PC-3 (cell line): ENCODE results near the gene CCDC174. TPM values are rescaled to one million over a fixed set of nuclear protein-coding genes. Genes with fewer than 3 reads are reported as not detected.

Source experiments
- ATAC-seq: fragments of 200-7000 bp; cut with Tn5 transposase; 2 replicates; pipeline ENCODE4 v1.9.1; 2020; ENCODE audit warnings: mild to moderate bottlenecking, moderate library complexity
- BruUV-seq: library from RNA; stranded (reverse); fragments of 400-500 nt; replicated peaks from 2 replicates; lab custom pipeline; 2021; lab: Mats Ljungman, UMichigan
- CTCF ChIA-PET: fragments of 300-600 bp; sonication (Branson Sonifier 250); formaldehyde crosslinking; loops from one replicate; lab custom pipeline; 2022; ENCODE audit warnings: antibody characterized with exemption; lab: Charles Lee
- POLR2A ChIA-PET: fragments of 300-600 bp; sonication (Branson Sonifier 250); formaldehyde crosslinking; loops from one replicate; lab custom pipeline; 2022; ENCODE audit warnings: antibody characterized with exemption; ENCODE audit not compliant: unreplicated experiment; lab: Charles Lee
- DNase-seq: peaks from one replicate; pipeline ENCODE4 v3.0.0-alpha.2; 2015
- H2AFZ ChIP-seq: fragments of 300-600 bp; sonication (generic); 2 replicates; pipeline ENCODE4 v1.6.0; 2016; ENCODE audit warnings: antibody characterized with exemption, low read length
- H3F3A ChIP-seq: fragments of 300-600 bp; sonication (generic); one replicate; pipeline ENCODE4 v1.6.0; 2017; ENCODE audit warnings: antibody characterized with exemption, low read length, control low read depth, mild to moderate bottlenecking; ENCODE audit not compliant: unreplicated experiment
- H3K27ac ChIP-seq: fragments of 300-600 bp; sonication (generic); 2 replicates; pipeline ENCODE4 v1.5.1; 2016; ENCODE audit warnings: mild to moderate bottlenecking, low read length
- H3K27me3 ChIP-seq: fragments of 300-600 bp; sonication (generic); 2 replicates; pipeline ENCODE4 v1.6.1; 2016; ENCODE audit warnings: low read length, mixed read lengths
- H3K36me3 ChIP-seq: fragments of 300-600 bp; sonication (generic); 2 replicates; pipeline ENCODE4 v1.6.1; 2016; ENCODE audit warnings: low read depth, mixed run types, low read length, mixed read lengths
- H3K4me1 ChIP-seq: fragments of 300-600 bp; sonication (generic); 2 replicates; pipeline ENCODE4 v1.5.1; 2016; ENCODE audit warnings: low read length; ENCODE audit not compliant: insufficient read depth
- H3K4me2 ChIP-seq: fragments of 300-600 bp; sonication (generic); 2 replicates; pipeline ENCODE4 v1.6.0; 2016; ENCODE audit warnings: low read length
- H3K4me3 ChIP-seq: fragments of 300-600 bp; sonication (generic); 2 replicates; pipeline ENCODE4 v1.5.1; 2016; ENCODE audit warnings: mild to moderate bottlenecking, low read length, mixed read lengths
- H3K79me2 ChIP-seq: fragments of 300-600 bp; sonication (generic); 2 replicates; pipeline ENCODE4 v1.6.1; 2017; ENCODE audit warnings: low read length, mixed read lengths
- H3K9ac ChIP-seq: fragments of 300-600 bp; sonication (generic); 2 replicates; pipeline ENCODE4 v1.6.0; 2016; ENCODE audit warnings: mild to moderate bottlenecking, low read length
- H3K9me2 ChIP-seq: fragments of 300-600 bp; sonication (generic); replicated peaks from 2 replicates; pipeline ENCODE4 v1.6.1; 2016; ENCODE audit warnings: mixed run types, low read length, mixed read lengths
- H3K9me3 ChIP-seq: fragments of 300-600 bp; sonication (generic); 2 replicates; pipeline ENCODE4 v1.6.1; 2016; ENCODE audit warnings: low read length, mixed read lengths
- H4K20me1 ChIP-seq: fragments of 300-600 bp; sonication (generic); 2 replicates; pipeline ENCODE4 v1.6.1; 2016; ENCODE audit warnings: low read length, mixed read lengths
- EZH2 ChIP-seq: fragments of 300-600 bp; sonication (generic); IDR thresholded peaks from one replicate; pipeline ENCODE4 v1.6.1; 2017; ENCODE audit warnings: antibody characterized with exemption, mild to moderate bottlenecking, low read length; ENCODE audit not compliant: unreplicated experiment
- EZH2phosphoT487 ChIP-seq: fragments of 300-600 bp; sonication (generic); IDR thresholded peaks from 2 replicates; pipeline ENCODE4 v1.6.1; 2018; ENCODE audit warnings: mild to moderate bottlenecking, antibody characterized with exemption, low read length, borderline replicate concordance
- intact Hi-C: fragments of 100-400 bp; cut with micrococcal nuclease; formaldehyde crosslinking; loops from 2 replicates; pipeline ENCODE4 v1.9.0; 2023
- total RNA-seq: library from RNA; depleted of rRNA; stranded (reverse); fragments of >200 nt; gene quantifications from 2 replicates; pipeline ENCODE4 v1.2.3, GENCODE V29; 2014
- TF ChIP-seq, protein P1 (sequence below): fragments of 300-600 bp; sonication (generic); conservative IDR thresholded peaks from 2 replicates; pipeline ENCODE4 v1.5.1; 2017; ENCODE audit warnings: antibody characterized with exemption, low read depth, mild to moderate bottlenecking, low read length

The CCDC174 gene
- total RNA-seq, 1 experiment from 2014 or later = 8.2 TPM

DNA sequence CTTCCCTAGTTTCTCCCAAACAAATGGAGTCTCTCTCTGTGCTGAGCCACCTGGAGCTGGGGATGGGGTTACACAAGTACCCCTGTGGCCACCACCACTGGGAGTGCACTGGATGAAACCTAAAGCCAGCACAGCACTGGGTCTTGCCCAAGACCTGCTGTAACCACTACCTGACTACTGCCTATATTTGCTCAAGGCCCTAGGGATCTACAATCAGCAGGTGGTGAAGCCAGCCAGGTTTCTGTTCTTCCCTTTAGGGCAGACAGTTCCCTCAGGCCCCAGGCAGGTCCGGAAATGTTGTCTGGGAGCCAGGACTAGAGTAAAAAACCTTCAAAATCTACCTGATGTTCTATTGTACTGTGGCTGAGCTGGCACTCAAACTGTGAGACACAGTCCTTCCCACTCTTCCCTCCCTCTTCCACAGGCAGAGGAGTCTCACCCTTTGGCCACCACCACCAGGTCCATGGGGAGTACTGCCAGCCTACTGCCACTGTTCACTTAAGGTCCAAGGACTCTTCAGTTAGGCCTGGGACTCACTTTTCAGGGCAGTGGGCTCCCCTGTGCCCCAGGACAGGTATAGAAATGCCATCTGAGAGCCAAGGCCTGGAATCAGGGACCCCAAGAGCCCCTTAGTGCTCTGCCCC, 47.2 kb downstream of the CCDC174 start:
- TF ChIP-seq EZH2phosphoT487 (no peak), EZH2 (no peak)
- TF ChIP-seq, protein P1, sequence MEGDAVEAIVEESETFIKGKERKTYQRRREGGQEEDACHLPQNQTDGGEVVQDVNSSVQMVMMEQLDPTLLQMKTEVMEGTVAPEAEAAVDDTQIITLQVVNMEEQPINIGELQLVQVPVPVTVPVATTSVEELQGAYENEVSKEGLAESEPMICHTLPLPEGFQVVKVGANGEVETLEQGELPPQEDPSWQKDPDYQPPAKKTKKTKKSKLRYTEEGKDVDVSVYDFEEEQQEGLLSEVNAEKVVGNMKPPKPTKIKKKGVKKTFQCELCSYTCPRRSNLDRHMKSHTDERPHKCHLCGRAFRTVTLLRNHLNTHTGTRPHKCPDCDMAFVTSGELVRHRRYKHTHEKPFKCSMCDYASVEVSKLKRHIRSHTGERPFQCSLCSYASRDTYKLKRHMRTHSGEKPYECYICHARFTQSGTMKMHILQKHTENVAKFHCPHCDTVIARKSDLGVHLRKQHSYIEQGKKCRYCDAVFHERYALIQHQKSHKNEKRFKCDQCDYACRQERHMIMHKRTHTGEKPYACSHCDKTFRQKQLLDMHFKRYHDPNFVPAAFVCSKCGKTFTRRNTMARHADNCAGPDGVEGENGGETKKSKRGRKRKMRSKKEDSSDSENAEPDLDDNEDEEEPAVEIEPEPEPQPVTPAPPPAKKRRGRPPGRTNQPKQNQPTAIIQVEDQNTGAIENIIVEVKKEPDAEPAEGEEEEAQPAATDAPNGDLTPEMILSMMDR = no peak
- Histone ChIP-seq H3K27ac (no peak overlapping the region), H3K9me2 (no peaks in the 10 kb centered on the region), H3K9ac (no peak overlapping the region), H3K9me3 (no peaks in the 10 kb centered on the region), H4K20me1 (no peaks in the 10 kb centered on the region), H3K36me3 (no peaks in the 10 kb centered on the region), H3F3A (no peaks in the 10 kb centered on the region), H3K79me2 (no peaks in the 10 kb centered on the region), H3K27me3 (no peaks in the 10 kb centered on the region), H2AFZ (no peak overlapping the region), H3K4me3 (no peak overlapping the region), H3K4me1 (no peaks in the 10 kb centered on the region), H3K4me2 (no peak overlapping the region)
- CTCF ChIA-PET = no interaction called here
- no peak for DNase-seq
- POLR2A ChIA-PET = no interaction called here
- BruUV-seq = no TSS peak
- ATAC-seq = no peak
- intact Hi-C loops = no loop called here

DNA sequence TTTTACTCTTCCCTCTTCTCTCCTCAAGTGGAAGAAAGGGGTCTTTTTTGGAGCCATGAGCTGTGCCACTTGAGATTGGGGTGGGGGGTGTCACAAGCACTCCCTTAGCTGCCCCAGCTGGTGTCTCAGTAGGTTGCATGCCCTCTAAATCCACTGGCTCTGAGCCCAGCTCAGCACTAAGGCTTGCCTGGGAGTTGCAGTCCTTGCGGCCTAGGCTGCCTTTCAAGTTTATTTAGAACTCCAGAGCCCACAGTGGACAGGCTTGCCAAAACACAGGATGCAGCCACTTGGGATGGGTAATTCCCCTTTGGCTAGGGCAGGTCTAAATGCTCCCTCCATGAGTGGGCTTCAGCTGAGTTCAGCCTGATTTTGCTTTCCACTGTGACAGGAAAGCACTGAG, 48.1 kb downstream of the CCDC174 start:
- Histone ChIP-seq H3K27me3 (no peaks in the 10 kb centered on the region), H3K4me1 (no peaks in the 10 kb centered on the region), H3K36me3 (no peaks in the 10 kb centered on the region), H3K4me3 (no peak overlapping the region), H3K27ac (no peak overlapping the region), H3K9me2 (no peaks in the 10 kb centered on the region), H3K9ac (no peak overlapping the region), H3K79me2 (no peaks in the 10 kb centered on the region), H3K9me3 (no peaks in the 10 kb centered on the region), H4K20me1 (no peaks in the 10 kb centered on the region), H3K4me2 (no peak overlapping the region), H3F3A (no peaks in the 10 kb centered on the region), H2AFZ (no peak overlapping the region)
- ATAC-seq (no peak), DNase-seq (no peak)
- no TSS peak for BruUV-seq
- intact Hi-C loops = no loop called here
- TF ChIP-seq, protein P1 = no peak
- TF ChIP-seq EZH2 (no peak), EZH2phosphoT487 (no peak)
- ChIA-PET CTCF (no interaction called here), POLR2A (no interaction called here)

DNA sequence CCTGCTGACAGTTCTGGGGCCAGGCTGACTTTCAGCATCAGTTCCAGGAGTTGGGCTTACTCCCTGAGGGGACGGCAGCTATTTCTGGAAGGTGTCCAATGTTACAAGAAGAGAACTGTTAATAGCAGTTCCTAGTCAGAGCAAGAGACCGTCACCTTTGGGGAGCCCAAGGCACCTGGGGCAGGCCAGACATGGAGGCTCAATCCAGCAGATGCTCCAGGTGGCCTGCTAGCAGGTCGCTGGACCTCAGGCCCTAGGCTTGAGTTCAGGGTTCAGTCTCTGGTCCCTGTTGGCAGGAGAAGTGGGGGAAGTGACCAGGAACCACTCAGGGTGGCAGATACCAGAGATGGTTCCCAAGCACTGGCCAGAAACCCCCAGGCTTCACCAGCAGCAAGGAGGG, 49.3 kb downstream of the CCDC174 start:
- no peaks in the 10 kb centered on the region for H3K79me2 ChIP-seq
- intact Hi-C loops = no loop called here
- DNase-seq (no peak), ATAC-seq (no peak)
- H3K4me2 ChIP-seq = no peak overlapping the region
- H3K9ac ChIP-seq = no peak overlapping the region
- no TSS peak for BruUV-seq
- no peak overlapping the region for H2AFZ ChIP-seq
- no peaks in the 10 kb centered on the region for H3K9me2 ChIP-seq
- H3K27me3 ChIP-seq = no peaks in the 10 kb centered on the region
- no peak overlapping the region for H3K4me3 ChIP-seq
- H3K27ac ChIP-seq = no peak overlapping the region
- H3K4me1 ChIP-seq = no peaks in the 10 kb centered on the region
- CTCF ChIA-PET = no interaction called here
- POLR2A ChIA-PET = no interaction called here
- H4K20me1 ChIP-seq = no peaks in the 10 kb centered on the region
- no peak for TF ChIP-seq EZH2phosphoT487
- no peak for TF ChIP-seq EZH2
- TF ChIP-seq, protein P1 = no peak
- H3F3A ChIP-seq = no peaks in the 10 kb centered on the region
- H3K36me3 ChIP-seq = no peaks in the 10 kb centered on the region
- no peaks in the 10 kb centered on the region for H3K9me3 ChIP-seq
